ENCODE measurements around the gene MMP24.
"Not testable (repeated sequence)": the region's sequence is repeated elsewhere in the genome, so short reads cannot be mapped to it uniquely, and the experiment has no call there.

MMP24 gene

GRCh38 chr20:35186691-35187289, 39.7 kb upstream of the MMP24 start:
- H2BK12ac ChIP-seq (ENCODE audit: low read length); H3K23ac ChIP-seq (ENCODE audit: low read length); H3K36me3 ChIP-seq (ENCODE audit: control insufficient read depth in 1 of 2, insufficient read depth in 2 of 2, low read length in 2 of 2); H2BK5ac ChIP-seq (ENCODE audit: low read depth, low read length, poor library complexity); H2AFZ ChIP-seq (ENCODE audit: insufficient read depth, low read length, poor library complexity); H4K12ac ChIP-seq (ENCODE audit: low read depth, low read length); H3K4me3 ChIP-seq (ENCODE audit: low read depth, low read length); H2BK120ac ChIP-seq (ENCODE audit: insufficient read depth, low read length, poor library complexity); H3K4ac ChIP-seq (ENCODE audit: low read depth, low read length); H4K91ac ChIP-seq (ENCODE audit: low read depth, low read length); H3K9me3 ChIP-seq (ENCODE audit: insufficient read depth, low read depth, low read length); H3K4me2 ChIP-seq (ENCODE audit: low read length); H3K18ac ChIP-seq (ENCODE audit: low read length); H3K27me3 ChIP-seq (ENCODE audit: insufficient read depth, low read length); H3K9ac ChIP-seq (ENCODE audit: low read length); H3K4me1 ChIP-seq (ENCODE audit: control insufficient read depth in 1 of 2, insufficient read depth in 2 of 2, low read length in 2 of 2); H2AK5ac ChIP-seq (ENCODE audit: low read length); H3K27ac ChIP-seq (ENCODE audit: low read depth, low read length); H4K8ac ChIP-seq (ENCODE audit: low read depth, low read length); H3K79me1 ChIP-seq (ENCODE audit: low read length); H3K79me2 ChIP-seq (ENCODE audit: control insufficient read depth, insufficient read depth, low read length, poor library complexity); H3K14ac ChIP-seq (ENCODE audit: low read length): not testable (repeated sequence)
- no CpG with 5 or more reads among the region's 10 CpGs for WGBS (ENCODE audit: extremely low coverage, insufficient coverage, insufficient read length)
- peak; percentile 37 to 75 for DNase-seq

- H3K27ac ChIP-seq (ENCODE audit: low read depth, low read length): no peak overlapping the region
- H4K8ac ChIP-seq (ENCODE audit: low read depth, low read length): no peak overlapping the region
- H3K4me2 ChIP-seq (ENCODE audit: low read length): no peak overlapping the region
- H3K4me1 ChIP-seq (ENCODE audit: control insufficient read depth in 1 of 2, insufficient read depth in 2 of 2, low read length in 2 of 2): no peaks in the 10 kb centered on the region
- H3K4ac ChIP-seq (ENCODE audit: low read depth, low read length): no peak overlapping the region
- H3K79me2 ChIP-seq (ENCODE audit: control insufficient read depth, insufficient read depth, low read length, poor library complexity): no peaks in the 10 kb centered on the region
- no peaks in the 10 kb centered on the region for H3K27me3 ChIP-seq (ENCODE audit: insufficient read depth, low read length)
- H2BK5ac ChIP-seq (ENCODE audit: low read depth, low read length, poor library complexity): no peak overlapping the region
- no peak overlapping the region for H3K4me3 ChIP-seq (ENCODE audit: low read depth, low read length)
- DNase-seq: peak; percentile 16 to 75
- no peaks in the 10 kb centered on the region for H3K36me3 ChIP-seq (ENCODE audit: control insufficient read depth in 1 of 2, insufficient read depth in 2 of 2, low read length in 2 of 2)
- no peak overlapping the region for H3K23ac ChIP-seq (ENCODE audit: low read length)
- H3K9ac ChIP-seq (ENCODE audit: low read length): no peak overlapping the region
- H3K18ac ChIP-seq (ENCODE audit: low read length): no peak overlapping the region
- no CpG with 5 or more reads among the region's 5 CpGs for WGBS (ENCODE audit: extremely low coverage, insufficient coverage, insufficient read length)
- no peak overlapping the region for H4K12ac ChIP-seq (ENCODE audit: low read depth, low read length)
- H2BK12ac ChIP-seq (ENCODE audit: low read length): no peak overlapping the region
- H3K79me1 ChIP-seq (ENCODE audit: low read length): no peaks in the 10 kb centered on the region
- no peak overlapping the region for H2AFZ ChIP-seq (ENCODE audit: insufficient read depth, low read length, poor library complexity)
- H3K14ac ChIP-seq (ENCODE audit: low read length): no peak overlapping the region
- H2AK5ac ChIP-seq (ENCODE audit: low read length): no peak overlapping the region
- H4K91ac ChIP-seq (ENCODE audit: low read depth, low read length): no peak overlapping the region
- no peaks in the 10 kb centered on the region for H3K9me3 ChIP-seq (ENCODE audit: insufficient read depth, low read depth, low read length)
- H2BK120ac ChIP-seq (ENCODE audit: insufficient read depth, low read length, poor library complexity): no peak overlapping the region
Observed at GRCh38 chr20:35187584-35188190, 38.8 kb upstream of the MMP24 start.

GRCh38 chr20:35189223-35189622, 37.3 kb upstream of the MMP24 start:
- not testable (repeated sequence) for H3K27ac ChIP-seq (ENCODE audit: low read depth, low read length); H3K4me2 ChIP-seq (ENCODE audit: low read length); H3K79me2 ChIP-seq (ENCODE audit: control insufficient read depth, insufficient read depth, low read length, poor library complexity); H3K9ac ChIP-seq (ENCODE audit: low read length); H3K9me3 ChIP-seq (ENCODE audit: insufficient read depth, low read depth, low read length); H3K36me3 ChIP-seq (ENCODE audit: control insufficient read depth in 1 of 2, insufficient read depth in 2 of 2, low read length in 2 of 2); H4K91ac ChIP-seq (ENCODE audit: low read depth, low read length); H3K18ac ChIP-seq (ENCODE audit: low read length); H3K4me3 ChIP-seq (ENCODE audit: low read depth, low read length); H2BK12ac ChIP-seq (ENCODE audit: low read length); H2BK5ac ChIP-seq (ENCODE audit: low read depth, low read length, poor library complexity); H4K12ac ChIP-seq (ENCODE audit: low read depth, low read length); H2AFZ ChIP-seq (ENCODE audit: insufficient read depth, low read length, poor library complexity); H2AK5ac ChIP-seq (ENCODE audit: low read length); H3K79me1 ChIP-seq (ENCODE audit: low read length); H4K8ac ChIP-seq (ENCODE audit: low read depth, low read length); H3K27me3 ChIP-seq (ENCODE audit: insufficient read depth, low read length); H3K4ac ChIP-seq (ENCODE audit: low read depth, low read length); H2BK120ac ChIP-seq (ENCODE audit: insufficient read depth, low read length, poor library complexity); H3K4me1 ChIP-seq (ENCODE audit: control insufficient read depth in 1 of 2, insufficient read depth in 2 of 2, low read length in 2 of 2); H3K14ac ChIP-seq (ENCODE audit: low read length); H3K23ac ChIP-seq (ENCODE audit: low read length)
- peak in 1 of 2 donors; percentile 15 for DNase-seq
- WGBS (ENCODE audit: extremely low coverage, insufficient coverage, insufficient read length): no CpG with 5 or more reads among the region's 8 CpGs

DNA sequence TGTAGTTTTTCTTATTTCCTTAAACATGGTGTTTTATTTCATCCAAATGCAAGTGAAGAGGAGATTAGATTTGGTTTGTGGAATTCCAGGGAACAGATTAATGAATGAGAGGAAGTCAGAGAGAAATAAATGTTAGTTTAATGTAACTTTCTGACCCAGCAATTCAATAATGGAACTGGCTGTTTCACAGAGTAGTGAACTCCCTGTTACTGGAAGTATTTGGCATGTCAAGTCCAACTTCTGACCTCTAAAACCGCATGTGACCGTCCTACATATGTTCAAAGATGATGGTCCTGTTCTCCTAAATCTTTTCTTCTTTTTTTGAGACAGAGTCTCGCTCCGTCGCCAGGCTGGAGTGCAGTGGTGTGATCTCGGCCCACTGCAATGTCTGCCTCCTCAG, 35.9 kb upstream of the MMP24 start:
- Histone ChIP-seq H3K9ac (ENCODE audit: low read length) (no peak overlapping the region), H4K8ac (ENCODE audit: low read depth, low read length) (no peak overlapping the region), H2BK12ac (ENCODE audit: low read length) (no peak overlapping the region), H3K9me3 (ENCODE audit: insufficient read depth, low read depth, low read length) (no peaks in the 10 kb centered on the region), H3K4me1 (ENCODE audit: control insufficient read depth in 1 of 2, insufficient read depth in 2 of 2, low read length in 2 of 2) (no peaks in the 10 kb centered on the region), H2AK5ac (ENCODE audit: low read length) (no peak overlapping the region), H3K23ac (ENCODE audit: low read length) (no peak overlapping the region), H3K27me3 (ENCODE audit: insufficient read depth, low read length) (no peaks in the 10 kb centered on the region), H3K4me3 (ENCODE audit: low read depth, low read length) (no peak overlapping the region), H3K79me1 (ENCODE audit: low read length) (no peaks in the 10 kb centered on the region), H2BK5ac (ENCODE audit: low read depth, low read length, poor library complexity) (no peak overlapping the region), H3K18ac (ENCODE audit: low read length) (no peak overlapping the region), H3K36me3 (ENCODE audit: control insufficient read depth in 1 of 2, insufficient read depth in 2 of 2, low read length in 2 of 2) (no peaks in the 10 kb centered on the region), H2AFZ (ENCODE audit: insufficient read depth, low read length, poor library complexity) (no peak overlapping the region), H3K4ac (ENCODE audit: low read depth, low read length) (no peak overlapping the region), H4K91ac (ENCODE audit: low read depth, low read length) (no peak overlapping the region), H4K12ac (ENCODE audit: low read depth, low read length) (no peak overlapping the region), H2BK120ac (ENCODE audit: insufficient read depth, low read length, poor library complexity) (no peak overlapping the region), H3K27ac (ENCODE audit: low read depth, low read length) (no peak overlapping the region), H3K4me2 (ENCODE audit: low read length) (no peak overlapping the region), H3K14ac (ENCODE audit: low read length) (no peak overlapping the region), H3K79me2 (ENCODE audit: control insufficient read depth, insufficient read depth, low read length, poor library complexity) (no peaks in the 10 kb centered on the region)
- no CpG with 5 or more reads among the region's 6 CpGs for WGBS (ENCODE audit: extremely low coverage, insufficient coverage, insufficient read length)
- DNase-seq: no peak
